WTC11 (cell line): ENCODE measurements around the gene LEKR1. TPM values are rescaled to one million over a fixed set of nuclear protein-coding genes. Genes with fewer than 3 reads are reported as not detected.

Experiments
- ATAC-seq: fragments of 200-7000 bp; cut with Tn5 transposase; 2 replicates; pipeline ENCODE4 v1.10.0; 2021; ENCODE audit warnings: mild to moderate bottlenecking, moderate library complexity
- CTCF ChIA-PET: fragments of 300-600 bp; sonication (Branson Sonifier 250); formaldehyde crosslinking; loops from one replicate; lab custom pipeline; 2021; ENCODE audit warnings: antibody characterized with exemption; lab: Charles Lee
- POLR2A ChIA-PET: fragments of 350-600 bp; sonication (Branson Sonifier 250); formaldehyde crosslinking; loops from one replicate; lab custom pipeline; 2021; ENCODE audit warnings: antibody characterized with exemption; lab: Charles Lee
- DNase-seq: peaks from one replicate; pipeline ENCODE4 v3.0.0; 2021; ENCODE audit warnings: low spot score
- H3K27ac Mint-ChIP-seq: 2 replicates; pipeline ENCODE4 v1.8.0; 2021; ENCODE audit warnings: mixed read lengths
- H3K27me3 Mint-ChIP-seq: 2 replicates; pipeline ENCODE4 v1.8.0; 2021; ENCODE audit warnings: low read depth, mild to moderate bottlenecking, moderate library complexity, mixed read lengths
- H3K36me3 Mint-ChIP-seq: 2 replicates; pipeline ENCODE4 v1.8.0; 2021; ENCODE audit warnings: mixed read lengths
- H3K4me1 Mint-ChIP-seq: 2 replicates; pipeline ENCODE4 v1.8.0; 2022; ENCODE audit warnings: mixed read lengths
- H3K4me3 Mint-ChIP-seq: 2 replicates; pipeline ENCODE4 v1.8.0; 2021; ENCODE audit warnings: mild to moderate bottlenecking, moderate library complexity, mixed read lengths
- H3K9me3 Mint-ChIP-seq: 2 replicates; pipeline ENCODE4 v1.8.0; 2021; ENCODE audit warnings: mixed read lengths
- AR ChIP-seq: fragments of 250-450 bp; sonication (Bioruptor Pico); IDR thresholded peaks from 2 replicates; pipeline ENCODE4 v1.9.0; 2021; ENCODE audit warnings: mild to moderate bottlenecking
- CDX4 ChIP-seq: fragments of 250-450 bp; sonication (Bioruptor Pico); IDR thresholded peaks from 2 replicates; pipeline ENCODE4 v1.9.0; 2021; ENCODE audit warnings: moderate library complexity, mild to moderate bottlenecking, inconsistent platforms, borderline replicate concordance
- E2F4 ChIP-seq: sonication (generic); formaldehyde crosslinking; IDR thresholded peaks from 2 replicates; pipeline ENCODE4 v1.8.1; 2022; ENCODE audit warnings: low read depth, mild to moderate bottlenecking, moderate library complexity, missing genetic modification reagents, borderline replicate concordance
- FOXJ3 ChIP-seq: sonication (generic); formaldehyde crosslinking; IDR thresholded peaks from 2 replicates; pipeline ENCODE4 v1.9.0; 2021; ENCODE audit warnings: missing genetic modification reagents, mild to moderate bottlenecking, borderline replicate concordance
- MXD4 ChIP-seq: fragments of 250-450 bp; sonication (Bioruptor Pico); IDR thresholded peaks from 2 replicates; pipeline ENCODE4 v1.8.0; 2021; ENCODE audit warnings: mild to moderate bottlenecking, moderate library complexity, borderline replicate concordance
- NR2C2 ChIP-seq: sonication (generic); formaldehyde crosslinking; IDR thresholded peaks from 2 replicates; pipeline ENCODE4 v1.8.0; 2022; ENCODE audit warnings: mild to moderate bottlenecking, missing genetic modification reagents
- PREB ChIP-seq: sonication (generic); formaldehyde crosslinking; IDR thresholded peaks from 2 replicates; pipeline ENCODE4 v1.8.1; 2022; ENCODE audit warnings: mild to moderate bottlenecking, missing genetic modification reagents, moderate library complexity, borderline replicate concordance
- RELA ChIP-seq: sonication (generic); formaldehyde crosslinking; IDR thresholded peaks from 2 replicates; pipeline ENCODE4 v1.8.1; 2022; ENCODE audit warnings: missing genetic modification reagents, mild to moderate bottlenecking, borderline replicate concordance
- SP1 ChIP-seq: sonication (generic); formaldehyde crosslinking; conservative IDR thresholded peaks from 2 replicates; pipeline ENCODE4 v1.8.1; 2022; ENCODE audit warnings: missing genetic modification reagents
- TCF7 ChIP-seq: sonication (generic); formaldehyde crosslinking; IDR thresholded peaks from 2 replicates; pipeline ENCODE4 v1.8.0; 2022; ENCODE audit warnings: mild to moderate bottlenecking, low read depth, missing genetic modification reagents, moderate library complexity
- TEAD1 ChIP-seq: sonication (generic); formaldehyde crosslinking; IDR thresholded peaks from 2 replicates; pipeline ENCODE4 v1.8.0; 2022; ENCODE audit warnings: mild to moderate bottlenecking, missing genetic modification reagents
- ZNF396 ChIP-seq: fragments of 250-450 bp; sonication (Bioruptor Pico); IDR thresholded peaks from 2 replicates; pipeline ENCODE4 v1.8.0; 2021; ENCODE audit warnings: mild to moderate bottlenecking, moderate library complexity, borderline replicate concordance
- ZNF423 ChIP-seq: fragments of 250-450 bp; sonication (Bioruptor Pico); IDR thresholded peaks from 2 replicates; pipeline ENCODE4 v2.1.2; 2022; ENCODE audit warnings: mild to moderate bottlenecking, moderate library complexity
- ZNF532 ChIP-seq: fragments of 250-450 bp; sonication (Bioruptor Pico); IDR thresholded peaks from 2 replicates; pipeline ENCODE4 v1.9.0; 2021; ENCODE audit warnings: mild to moderate bottlenecking, borderline replicate concordance
- ZNF671 ChIP-seq: fragments of 250-450 bp; sonication (Bioruptor Pico); IDR thresholded peaks from 2 replicates; pipeline ENCODE4 v1.8.0; 2021; ENCODE audit warnings: mild to moderate bottlenecking
- total RNA-seq: library from RNA; stranded (reverse); gene quantifications from 3 replicates; pipeline ENCODE4 v1.2.3, GENCODE V29; 2021

LEKR1 gene
- total RNA-seq, 1 experiment from 2014 or later = 0.09 TPM

GRCh38 chr3:157086775-157087174, 260.6 kb downstream of the LEKR1 start (continued):
- no peak for TF ChIP-seq AR (CRISPR knock-in tag)

- Mint-ChIP-seq H3K27me3 (peaks cover 21% of the 10 kb centered on the region), H3K36me3 (no peaks in the 10 kb centered on the region), H3K4me3 (no peak overlapping the region; the same call in 1 of the 2 replicates), H3K27ac (no peak overlapping the region), H3K4me1 (peaks cover 34% of the 10 kb centered on the region), H3K9me3 (no peaks in the 10 kb centered on the region)
- ChIA-PET CTCF (interaction anchor here (0.9 to 3.2 kb wide), 9 partner anchors 10 to 577 kb away, joined by 3 to 21 read pairs (median 6); no protein-coding TSS in a partner anchor), POLR2A (no interaction called here)
- DNase-seq (no peak), ATAC-seq (no peak)
- TF ChIP-seq NR2C2 (CRISPR knock-in tag) (no peak), ZNF423 (0 out of 2 replicates have a peak, but pooled peaks have one; percentile 26)
Measured at GRCh38 chr3:157087373-157087772, 261.2 kb downstream of the LEKR1 start.

GRCh38 chr3:157087780-157088600, 261.8 kb downstream of the LEKR1 start:
- TF ChIP-seq RELA (CRISPR knock-in tag) (no peak), CDX4 (no peak), E2F4 (CRISPR knock-in tag) (no peak), TCF7 (CRISPR knock-in tag) (no peak), FOXJ3 (CRISPR knock-in tag) (no peak), ZNF396 (no peak), TEAD1 (CRISPR knock-in tag) (no peak)
- Mint-ChIP-seq H3K4me3 (peak overlapping the region; percentile 64), H3K4me1 (peaks cover 39% of the 10 kb centered on the region), H3K27ac (peak overlapping the region; percentile 92), H3K36me3 (no peaks in the 10 kb centered on the region), H3K9me3 (no peaks in the 10 kb centered on the region), H3K27me3 (peaks cover 15% of the 10 kb centered on the region)
- POLR2A ChIA-PET = interaction anchor here (1.0 to 1.3 kb wide), 4 partner anchors 49 to 553 kb away, joined by 3 to 4 read pairs (median 4); partner anchors contain the start of gene CCNL1
- no peak for ATAC-seq
- CTCF ChIA-PET = interaction anchor here (0.6 to 3.2 kb wide), 18 partner anchors 10 to 742 kb away, joined by 3 to 21 read pairs (median 6); partner anchors contain the start of genes SSR3 and TIPARP
- no peak for DNase-seq

- ChIA-PET CTCF (interaction anchor here (0.6 to 2.6 kb wide), 20 partner anchors 9 to 743 kb away, joined by 3 to 21 read pairs (median 6); partner anchors contain the start of genes CCNL1, SSR3 and TIPARP), POLR2A (interaction anchor here (0.6 to 1.3 kb wide), 10 partner anchors 15 to 554 kb away, joined by 3 to 6 read pairs (median 4); partner anchors contain the start of genes CCNL1 and SSR3)
- H3K4me3 Mint-ChIP-seq = peak overlapping the region; percentile 64
- H3K27ac Mint-ChIP-seq = peak overlapping the region; percentile 92
- DNase-seq (peak; percentile 94), ATAC-seq (peak; percentile 91)
- no peaks in the 10 kb centered on the region for H3K9me3 Mint-ChIP-seq
- H3K4me1 Mint-ChIP-seq = peaks cover 43% of the 10 kb centered on the region
- H3K27me3 Mint-ChIP-seq = peaks cover 14% of the 10 kb centered on the region
- no peaks in the 10 kb centered on the region for H3K36me3 Mint-ChIP-seq
- no peak for TF ChIP-seq PREB (CRISPR knock-in tag)
- peak; percentile 49 for TF ChIP-seq SP1 (CRISPR knock-in tag)
- no peak for TF ChIP-seq MXD4 (CRISPR knock-in tag)
- TF ChIP-seq ZNF671 (CRISPR knock-in tag) = no peak
- no peak for TF ChIP-seq ZNF532 (CRISPR knock-in tag)
Measured at GRCh38 chr3:157088601-157089454, 262.7 kb downstream of the LEKR1 start.
